GM12878 (cell line): ENCODE data around the gene DDX10. TPM values are rescaled to one million over a fixed set of nuclear protein-coding genes. Genes with fewer than 3 reads are reported as not detected.

Source experiments
- ATAC-seq: fragments of 200-7000 bp; cut with Tn5 transposase; 3 replicates; pipeline ENCODE4 v1.9.1; 2020; ENCODE audit warnings: mild to moderate bottlenecking, moderate library complexity
- BruUV-seq: library from RNA; stranded (reverse); fragments of 400-500 nt; replicated peaks from 2 replicates; lab custom pipeline; 2021; lab: Mats Ljungman, UMichigan
- CTCF ChIA-PET: fragments of 300-600 bp; sonication (Branson Sonifier 250); formaldehyde crosslinking; extraction: SDS; loops from one replicate; lab custom pipeline; 2021; ENCODE audit warnings: inconsistent platforms; lab: Yijun Ruan, JAX
- POLR2A ChIA-PET: fragments of 350-600 bp; formaldehyde crosslinking; extraction: SDS; loops from one replicate; lab custom pipeline; 2021; ENCODE audit warnings: inconsistent platforms; lab: Charles Lee
- RAD21 ChIA-PET: fragments of 300-600 bp; sonication (Branson Sonifier 250); formaldehyde crosslinking; loops from one replicate; lab custom pipeline; 2023; ENCODE audit warnings: antibody characterized with exemption; ENCODE audit not compliant: unreplicated experiment; lab: Charles Lee
- SMC1A ChIA-PET: fragments of 300-600 bp; sonication (Branson Sonifier 250); formaldehyde crosslinking; loops from one replicate; lab custom pipeline; 2023; ENCODE audit not compliant: unreplicated experiment, uncharacterized antibody; lab: Charles Lee
- DNase-seq: peaks from one replicate; pipeline ENCODE4 v3.0.0-alpha.2; 2011; ENCODE audit warnings: low read depth, low spot score
- FAIRE-seq: peaks from 3 replicates; lab custom pipeline; 2011; peaks lifted over from hg19 to GRCh38; lab: Jason Lieb, UNC
- H2AFZ ChIP-seq: 2 replicates; pipeline ENCODE4 v1.6.0; 2011; ENCODE audit warnings: low read depth, low read length, control low read depth; ENCODE audit not compliant: control insufficient read depth
- H3K27ac ChIP-seq: 2 replicates; pipeline ENCODE4 v1.5.1; 2011; ENCODE audit warnings: control low read depth; ENCODE audit not compliant: control insufficient read depth, insufficient read depth
- H3K27me3 ChIP-seq, 2 experiments: replicated peaks in 1 of 2; 2 replicates each; pipeline versions ENCODE4 v1.6.0 to v1.6.1; 2011; ENCODE audit warnings: low read length in 1 of 2; ENCODE audit not compliant: control insufficient read depth in 2 of 2, insufficient read depth in 2 of 2
- H3K36me3 ChIP-seq, 2 experiments: 2 replicates each; pipeline ENCODE4 v1.5.1; 2011; ENCODE audit warnings: low read length in 1 of 2; ENCODE audit not compliant: control insufficient read depth in 2 of 2, insufficient read depth in 2 of 2
- H3K4me1 ChIP-seq: 2 replicates; pipeline ENCODE4 v1.6.1; 2011; ENCODE audit warnings: mild to moderate bottlenecking, low read length, moderate library complexity, mixed read lengths; ENCODE audit not compliant: control insufficient read depth, insufficient read depth
- H3K4me2 ChIP-seq: 2 replicates; pipeline ENCODE4 v1.6.0; 2011; ENCODE audit warnings: control low read depth; ENCODE audit not compliant: control insufficient read depth, insufficient read depth
- H3K4me3 ChIP-seq: fragments of 200-600 bp; sonication (generic); 2 replicates; pipeline ENCODE4 v1.5.1; 2016
- H3K79me2 ChIP-seq: 2 replicates; pipeline ENCODE4 v1.6.0; 2011; ENCODE audit warnings: low read length; ENCODE audit not compliant: control insufficient read depth, insufficient read depth
- H3K9ac ChIP-seq: 2 replicates; pipeline ENCODE4 v1.8.0; 2011; ENCODE audit warnings: low read length, control low read depth, mixed read lengths; ENCODE audit not compliant: control insufficient read depth, insufficient read depth
- H3K9me3 ChIP-seq: replicated peaks from 3 replicates; pipeline ENCODE4 v1.5.1; 2011; ENCODE audit warnings: mild to moderate bottlenecking, low read length; ENCODE audit not compliant: control insufficient read depth, insufficient read depth
- H4K20me1 ChIP-seq: 2 replicates; pipeline ENCODE4 v1.6.0; 2011; ENCODE audit not compliant: control insufficient read depth, insufficient read depth
- BCL3 ChIP-seq: IDR thresholded peaks from 2 replicates; pipeline ENCODE4 v1.6.1; 2011; ENCODE audit warnings: borderline replicate concordance, low read depth, mild to moderate bottlenecking, moderate library complexity, low read length; ENCODE audit not compliant: insufficient read depth, poor library complexity, severe bottlenecking
- CHD1 ChIP-seq: IDR thresholded peaks from 2 replicates; pipeline ENCODE4 v1.6.1; 2012; ENCODE audit warnings: low read depth, low read length, improper control_type of control experiment
- EGR1 ChIP-seq, 2 experiments: IDR thresholded peaks; 1 replicate in 1 of 2; 2 replicates in 1 of 2; pipeline ENCODE4 v1.6.1; 2011 to 2012; ENCODE audit warnings: low read depth in 2 of 2, low read length in 2 of 2, borderline replicate concordance in 1 of 2, mild to moderate bottlenecking in 1 of 2, moderate library complexity in 1 of 2
- HCFC1 ChIP-seq: fragments of 150-350 bp; IDR thresholded peaks from 2 replicates; pipeline ENCODE4 v1.6.1; 2014; ENCODE audit warnings: low read length
- HDAC6 ChIP-seq: fragments of 200-600 bp; sonication (generic); IDR thresholded peaks from one replicate; pipeline ENCODE4 v1.8.0; 2017; ENCODE audit warnings: antibody characterized with exemption; ENCODE audit not compliant: unreplicated experiment
- MXI1 ChIP-seq: fragments of 150-350 bp; IDR thresholded peaks from 2 replicates; pipeline ENCODE4 v1.6.1; 2011; ENCODE audit warnings: low read depth, mild to moderate bottlenecking, inconsistent platforms, low read length, improper control_type of control experiment
- MYC ChIP-seq: IDR thresholded peaks from 2 replicates; pipeline ENCODE4 v1.6.1; 2011; ENCODE audit warnings: mild to moderate bottlenecking, low read length, moderate library complexity, inconsistent platforms; ENCODE audit not compliant: insufficient read depth, insufficient replicate concordance, insufficient read length, severe bottlenecking
- NR2F1 ChIP-seq: fragments of 450-650 bp; conservative IDR thresholded peaks from 2 replicates; pipeline ENCODE4 v1.6.1; 2017; ENCODE audit warnings: mild to moderate bottlenecking
- SMARCA5 ChIP-seq: fragments of 450-650 bp; IDR thresholded peaks from 2 replicates; pipeline ENCODE4 v1.6.1; 2017; ENCODE audit warnings: mild to moderate bottlenecking
- SREBF1 ChIP-seq: IDR thresholded peaks from 2 replicates; pipeline ENCODE4 v1.6.1; 2012; ENCODE audit warnings: mild to moderate bottlenecking, low read length
- STAT1 ChIP-seq: fragments of 450-650 bp; conservative IDR thresholded peaks from 2 replicates; pipeline ENCODE4 v1.6.1; 2014; ENCODE audit warnings: antibody characterized with exemption, mild to moderate bottlenecking
- TAF1 ChIP-seq: IDR thresholded peaks from 2 replicates; pipeline ENCODE4 v1.6.1; 2011; ENCODE audit warnings: mild to moderate bottlenecking, low read depth, low read length, borderline replicate concordance
- ZBED1 ChIP-seq: IDR thresholded peaks from 2 replicates; pipeline ENCODE4 v1.6.1; 2016; ENCODE audit warnings: borderline replicate concordance
- ZNF622 ChIP-seq: fragments of 450-650 bp; IDR thresholded peaks from 2 replicates; pipeline ENCODE4 v1.6.1; 2017; ENCODE audit warnings: mild to moderate bottlenecking, inconsistent platforms
- WGBS: methylation state at CpG from one replicate; pipeline ENCODE4 v1.1.6; 2016; ENCODE audit warnings: low lambda C conversion rate; ENCODE audit not compliant: insufficient replicate concordance, insufficient coverage; ENCODE audit errors: missing lambda C conversion rate; 5-methylcytosine and 5-hydroxymethylcytosine counted together
- in situ Hi-C: fragments of 300-500 bp; cut with MboI; formaldehyde crosslinking; loops from 9 replicates; pipeline ENCODE4 v1.14.3; 2018; ENCODE audit warnings: mixed read lengths
- intact Hi-C: fragments of 100-400 bp; cut with micrococcal nuclease; formaldehyde crosslinking; loops from one replicate; pipeline ENCODE4 v1.14.2; 2022; ENCODE audit not compliant: unreplicated experiment
- polyA plus RNA-seq, 11 experiments: library from polyadenylated mRNA; depleted of rRNA in 4 of 11; unstranded in 6 of 11; stranded (reverse) in 5 of 11; fragments of >200 nt; fragmentation: Nextera tagmentation in 4 of 11; fragmentation: Illumina TruSeq in 1 of 11; extraction: Ambion mirVana in 4 of 11; extraction: Trizol in 1 of 11; gene quantifications; 1 replicate in 1 of 11; 2 replicates in 10 of 11; pipeline versions ENCODE4 v1.2.1 to v1.2.3, GENCODE V29; 2011 to 2016; ENCODE audit warnings: inconsistent platforms in 2 of 11, missing spikeins in 2 of 11, low read depth in 1 of 11
- total RNA-seq, 4 experiments: library from RNA; depleted of rRNA in 3 of 4; stranded (reverse); fragments of >200 nt in 3 of 4; fragmentation: Illumina TruSeq in 1 of 4; extraction: Trizol in 1 of 4; gene quantifications; 2 replicates each; pipeline versions ENCODE4 v1.2.1 to v1.2.3, GENCODE V29; 2013 to 2021
- TF ChIP-seq, protein P1 (sequence below): fragments of 450-650 bp; IDR thresholded peaks from 2 replicates; pipeline ENCODE4 v1.6.1; 2017; ENCODE audit warnings: mild to moderate bottlenecking, low read depth, inconsistent platforms; ENCODE audit not compliant: poor library complexity, severe bottlenecking
- TF ChIP-seq, protein P2 (sequence below): fragments of 450-650 bp; IDR thresholded peaks from 2 replicates; pipeline ENCODE4 v1.6.1; 2018; ENCODE audit warnings: mild to moderate bottlenecking, low read depth, moderate library complexity; ENCODE audit not compliant: partially characterized antibody

Gene DDX10
- total and polyA plus RNA-seq, 10 of the 15 experiments (the other 5 are each of a cell fraction or from before 2014, with no cell fraction given): 20.9 to 51.5 (median 31.9) TPM

GRCh38 chr11:108825381-108825780, 160.5 kb downstream of the DDX10 start:
- Histone ChIP-seq H3K27ac (no peak overlapping the region), H3K36me3 (no peaks in the 10 kb centered on the region; a peak in 1 of 4 replicates), H3K9ac (no peak overlapping the region), H2AFZ (no peak overlapping the region), H3K4me2 (no peak overlapping the region), H3K27me3 (no peaks in the 10 kb centered on the region), H3K79me2 (no peaks in the 10 kb centered on the region), H3K4me3 (no peak overlapping the region), H3K9me3 (no peaks in the 10 kb centered on the region; the same call in none of the 3 replicates), H4K20me1 (no peaks in the 10 kb centered on the region), H3K4me1 (no peaks in the 10 kb centered on the region)
- intact Hi-C loops: no loop called here
- FAIRE-seq: no peak
- DNase-seq: no peak
- no peak for ATAC-seq
- BruUV-seq: no TSS peak
- ChIA-PET POLR2A (no interaction called here), CTCF (interaction anchor here (1.7 kb wide), 1 partner anchor 29 kb away, joined by 5 read pairs; no protein-coding TSS in a partner anchor), SMC1A (interaction anchor here (1.3 kb wide), 1 partner anchor 16 kb away, joined by 4 read pairs; no protein-coding TSS in a partner anchor), RAD21 (no interaction called here)
- in situ Hi-C loops: no loop called here
- 95% methylated on average over 1 of the region's 1 CpG for WGBS
- TF ChIP-seq TAF1 (no peak), MXI1 (no peak), NR2F1 (no peak), CHD1 (no peak), HCFC1 (no peak), ZBED1 (no peak), EGR1 (IDR thresholded peaks at IDR 0.05; ENCODE audit: borderline replicate concordance in 1 of 2, low read depth in 2 of 2, low read length in 2 of 2) (no peak), STAT1 (no peak), SMARCA5 (no peak), HDAC6 (no peak), SREBF1 (no peak), ZNF622 (no peak), MYC (no peak), BCL3 (no peak)
- TF ChIP-seq, protein P1, sequence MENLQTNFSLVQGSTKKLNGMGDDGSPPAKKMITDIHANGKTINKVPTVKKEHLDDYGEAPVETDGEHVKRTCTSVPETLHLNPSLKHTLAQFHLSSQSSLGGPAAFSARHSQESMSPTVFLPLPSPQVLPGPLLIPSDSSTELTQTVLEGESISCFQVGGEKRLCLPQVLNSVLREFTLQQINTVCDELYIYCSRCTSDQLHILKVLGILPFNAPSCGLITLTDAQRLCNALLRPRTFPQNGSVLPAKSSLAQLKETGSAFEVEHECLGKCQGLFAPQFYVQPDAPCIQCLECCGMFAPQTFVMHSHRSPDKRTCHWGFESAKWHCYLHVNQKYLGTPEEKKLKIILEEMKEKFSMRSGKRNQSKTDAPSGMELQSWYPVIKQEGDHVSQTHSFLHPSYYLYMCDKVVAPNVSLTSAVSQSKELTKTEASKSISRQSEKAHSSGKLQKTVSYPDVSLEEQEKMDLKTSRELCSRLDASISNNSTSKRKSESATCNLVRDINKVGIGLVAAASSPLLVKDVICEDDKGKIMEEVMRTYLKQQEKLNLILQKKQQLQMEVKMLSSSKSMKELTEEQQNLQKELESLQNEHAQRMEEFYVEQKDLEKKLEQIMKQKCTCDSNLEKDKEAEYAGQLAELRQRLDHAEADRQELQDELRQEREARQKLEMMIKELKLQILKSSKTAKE: no peak
- TF ChIP-seq, protein P2, sequence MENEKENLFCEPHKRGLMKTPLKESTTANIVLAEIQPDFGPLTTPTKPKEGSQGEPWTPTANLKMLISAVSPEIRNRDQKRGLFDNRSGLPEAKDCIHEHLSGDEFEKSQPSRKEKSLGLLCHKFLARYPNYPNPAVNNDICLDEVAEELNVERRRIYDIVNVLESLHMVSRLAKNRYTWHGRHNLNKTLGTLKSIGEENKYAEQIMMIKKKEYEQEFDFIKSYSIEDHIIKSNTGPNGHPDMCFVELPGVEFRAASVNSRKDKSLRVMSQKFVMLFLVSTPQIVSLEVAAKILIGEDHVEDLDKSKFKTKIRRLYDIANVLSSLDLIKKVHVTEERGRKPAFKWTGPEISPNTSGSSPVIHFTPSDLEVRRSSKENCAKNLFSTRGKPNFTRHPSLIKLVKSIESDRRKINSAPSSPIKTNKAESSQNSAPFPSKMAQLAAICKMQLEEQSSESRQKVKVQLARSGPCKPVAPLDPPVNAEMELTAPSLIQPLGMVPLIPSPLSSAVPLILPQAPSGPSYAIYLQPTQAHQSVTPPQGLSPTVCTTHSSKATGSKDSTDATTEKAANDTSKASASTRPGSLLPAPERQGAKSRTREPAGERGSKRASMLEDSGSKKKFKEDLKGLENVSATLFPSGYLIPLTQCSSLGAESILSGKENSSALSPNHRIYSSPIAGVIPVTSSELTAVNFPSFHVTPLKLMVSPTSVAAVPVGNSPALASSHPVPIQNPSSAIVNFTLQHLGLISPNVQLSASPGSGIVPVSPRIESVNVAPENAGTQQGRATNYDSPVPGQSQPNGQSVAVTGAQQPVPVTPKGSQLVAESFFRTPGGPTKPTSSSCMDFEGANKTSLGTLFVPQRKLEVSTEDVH: no peak
